ENCODE measurements around the gene LGALS4. TPM values are rescaled to one million over a fixed set of nuclear protein-coding genes. Genes with fewer than 3 reads are reported as not detected.
"Not testable (repeated sequence)": the region's sequence is repeated elsewhere in the genome, so short reads cannot be mapped to it uniquely, and the experiment has no call there.

Gene LGALS4, protein sequence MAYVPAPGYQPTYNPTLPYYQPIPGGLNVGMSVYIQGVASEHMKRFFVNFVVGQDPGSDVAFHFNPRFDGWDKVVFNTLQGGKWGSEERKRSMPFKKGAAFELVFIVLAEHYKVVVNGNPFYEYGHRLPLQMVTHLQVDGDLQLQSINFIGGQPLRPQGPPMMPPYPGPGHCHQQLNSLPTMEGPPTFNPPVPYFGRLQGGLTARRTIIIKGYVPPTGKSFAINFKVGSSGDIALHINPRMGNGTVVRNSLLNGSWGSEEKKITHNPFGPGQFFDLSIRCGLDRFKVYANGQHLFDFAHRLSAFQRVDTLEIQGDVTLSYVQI
- total RNA-seq (2014; rRNA removed; shearing (Covaris generic)), result 959 and 1,005 TPM in 2 replicates

DNA sequence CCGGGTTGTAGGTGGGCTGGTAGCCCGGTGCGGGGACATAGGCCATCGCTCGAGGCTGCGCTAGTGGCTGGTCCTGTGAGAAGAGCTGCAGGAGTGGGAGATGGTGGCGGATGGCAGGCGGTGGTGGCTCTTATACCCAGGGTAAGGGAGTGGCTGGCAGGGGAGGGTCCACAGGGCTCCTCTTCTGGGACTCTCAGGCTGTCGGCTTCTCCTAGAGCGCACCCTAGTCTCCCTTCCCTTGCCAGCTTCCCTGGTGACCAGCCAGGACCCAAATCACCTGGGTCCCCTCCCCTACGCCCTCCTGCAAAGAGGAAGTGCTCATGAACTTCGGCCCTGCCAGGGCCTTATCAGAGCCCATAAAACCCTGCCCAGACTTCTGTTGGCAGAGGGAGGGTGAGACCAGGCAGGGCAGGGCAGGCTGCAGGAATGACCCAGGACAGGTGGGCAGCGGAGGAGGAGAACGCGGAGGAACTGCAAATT is at the start of gene LGALS4:
TSS of gene LGALS4 (minus strand) at position 105 of the 480 bp plus-strand sequence. CDS start at position 46, 59 bp downstream.
- peak; percentile 99 for DNase-seq (ENCODE audit: low spot score)

DNA sequence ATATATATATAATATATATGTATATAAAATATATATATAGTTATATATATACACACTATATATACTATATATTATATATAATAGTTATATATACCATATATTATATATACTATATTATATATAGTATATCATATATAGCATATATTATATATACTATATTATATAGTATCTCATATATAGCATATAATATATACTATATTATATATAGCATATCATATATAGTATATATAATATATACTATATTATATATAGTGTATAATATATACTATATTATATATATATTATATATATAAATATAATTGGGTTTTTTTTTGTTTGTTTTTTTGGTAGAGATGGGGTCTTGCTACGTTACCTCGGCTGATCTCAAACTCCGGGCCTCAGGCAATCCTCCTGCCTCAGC is 48.6 kb upstream of the LGALS4 start:
- DNase-seq (ENCODE audit: low spot score), result no peak

DNA sequence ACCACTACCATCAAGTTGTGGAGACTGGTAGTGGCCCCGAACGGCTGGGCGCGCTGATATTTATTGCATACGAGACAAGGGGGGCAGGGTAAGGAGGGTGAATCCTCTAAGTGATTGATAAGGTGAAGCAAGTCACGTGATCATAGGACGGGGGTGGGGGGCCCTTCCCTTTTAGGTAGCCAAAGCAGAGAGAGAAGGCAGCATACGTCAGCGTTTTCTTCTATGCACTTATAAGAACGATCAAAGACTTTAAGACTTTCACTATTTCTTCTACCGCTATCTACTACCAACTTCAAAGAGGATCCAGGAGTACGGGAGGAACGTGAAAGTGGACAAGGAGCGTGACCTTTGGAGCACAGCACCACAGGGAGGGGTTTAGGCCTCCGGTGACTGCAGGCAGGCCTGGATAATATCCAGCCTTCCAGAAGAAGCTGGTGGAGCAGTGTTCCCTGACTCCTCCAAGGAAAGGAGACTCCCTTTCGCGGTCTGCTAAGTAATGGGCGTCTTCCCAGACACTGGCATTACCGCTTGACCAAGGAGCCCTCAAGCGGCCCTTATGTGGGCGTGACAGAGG is 47.0 kb upstream of the LGALS4 start:
- not testable (repeated sequence) for DNase-seq (ENCODE audit: low spot score)

DNA sequence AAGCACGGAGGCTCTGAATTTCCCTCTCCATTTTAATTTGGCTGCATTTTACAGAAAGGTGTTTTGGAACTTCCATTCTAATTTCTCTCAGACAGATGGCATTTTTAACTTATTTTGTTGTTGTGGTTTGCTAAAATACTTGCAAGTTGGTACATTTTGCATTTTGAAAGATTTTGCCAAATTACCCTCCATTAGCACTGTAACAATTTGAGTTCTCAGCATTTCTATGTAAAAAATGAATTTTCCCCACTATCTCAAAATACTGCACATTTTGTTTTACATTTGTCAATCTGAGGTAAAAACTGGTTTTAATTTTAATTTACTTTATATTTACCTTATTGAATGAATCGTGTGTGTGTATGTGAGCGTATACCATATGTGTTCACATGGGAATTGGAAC is 44.1 kb upstream of the LGALS4 start:
- DNase-seq (ENCODE audit: low spot score), result no peak

DNA sequence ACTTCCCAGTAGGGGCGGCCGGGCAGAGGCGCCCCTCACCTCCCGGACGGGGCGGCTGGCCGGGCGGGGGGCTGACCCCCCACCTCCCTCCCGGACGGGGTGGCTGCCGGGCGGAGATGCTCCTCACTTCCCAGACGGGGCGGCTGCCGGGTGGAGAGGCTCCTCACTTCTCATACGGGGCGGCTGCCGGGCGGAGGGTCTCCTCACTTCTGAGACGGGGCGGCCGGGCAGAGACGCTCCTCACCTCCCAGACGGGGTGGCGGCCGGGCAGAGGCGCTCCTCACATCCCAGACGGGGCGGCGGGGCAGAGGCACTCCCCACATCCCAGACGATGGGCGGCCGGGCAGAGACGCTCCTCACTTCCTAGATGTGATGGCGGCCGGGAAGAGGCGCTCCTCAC is 43.0 kb upstream of the LGALS4 start:
- not testable (repeated sequence) for DNase-seq (ENCODE audit: low spot score)

DNA sequence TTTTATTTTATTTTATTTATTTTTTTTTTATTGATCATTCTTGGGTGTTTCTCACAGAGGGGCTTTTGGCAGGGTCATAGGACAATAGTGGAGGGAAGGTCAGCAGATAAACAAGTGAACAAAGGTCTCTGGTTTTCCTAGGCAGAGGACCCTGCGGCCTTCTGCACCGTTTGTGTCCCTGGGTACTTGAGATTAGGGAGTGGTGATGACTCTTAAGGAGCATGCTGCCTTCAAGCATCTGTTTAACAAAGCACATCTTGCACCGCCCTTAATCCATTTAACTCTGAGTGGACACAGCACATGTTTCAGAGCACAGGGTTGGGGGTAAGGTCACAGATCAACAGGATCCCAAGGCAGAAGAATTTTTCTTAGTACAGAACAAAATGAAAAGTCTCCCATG is 42.2 kb upstream of the LGALS4 start:
- DNase-seq (ENCODE audit: low spot score), result not testable (repeated sequence)

DNA sequence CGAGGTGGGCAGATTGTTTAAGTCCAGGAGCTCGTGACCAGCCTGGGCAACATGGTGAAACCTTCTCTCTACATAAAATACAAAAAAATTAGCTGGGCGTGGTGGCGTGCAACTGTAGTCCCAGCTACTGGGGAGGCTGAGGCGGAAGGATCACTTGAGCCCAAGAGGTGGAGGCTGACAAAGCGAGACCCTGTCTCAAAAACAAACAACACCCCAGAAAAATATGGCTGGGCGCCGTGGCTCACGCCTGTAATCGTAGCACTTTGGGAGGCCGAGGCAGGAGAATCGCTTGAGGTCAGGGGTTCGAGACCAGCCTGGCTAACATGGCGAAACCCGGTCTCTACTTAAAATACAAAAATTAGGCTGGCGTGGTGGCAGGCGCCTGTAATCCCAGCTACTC is 40.5 kb upstream of the LGALS4 start:
- no peak for DNase-seq (ENCODE audit: low spot score)

DNA sequence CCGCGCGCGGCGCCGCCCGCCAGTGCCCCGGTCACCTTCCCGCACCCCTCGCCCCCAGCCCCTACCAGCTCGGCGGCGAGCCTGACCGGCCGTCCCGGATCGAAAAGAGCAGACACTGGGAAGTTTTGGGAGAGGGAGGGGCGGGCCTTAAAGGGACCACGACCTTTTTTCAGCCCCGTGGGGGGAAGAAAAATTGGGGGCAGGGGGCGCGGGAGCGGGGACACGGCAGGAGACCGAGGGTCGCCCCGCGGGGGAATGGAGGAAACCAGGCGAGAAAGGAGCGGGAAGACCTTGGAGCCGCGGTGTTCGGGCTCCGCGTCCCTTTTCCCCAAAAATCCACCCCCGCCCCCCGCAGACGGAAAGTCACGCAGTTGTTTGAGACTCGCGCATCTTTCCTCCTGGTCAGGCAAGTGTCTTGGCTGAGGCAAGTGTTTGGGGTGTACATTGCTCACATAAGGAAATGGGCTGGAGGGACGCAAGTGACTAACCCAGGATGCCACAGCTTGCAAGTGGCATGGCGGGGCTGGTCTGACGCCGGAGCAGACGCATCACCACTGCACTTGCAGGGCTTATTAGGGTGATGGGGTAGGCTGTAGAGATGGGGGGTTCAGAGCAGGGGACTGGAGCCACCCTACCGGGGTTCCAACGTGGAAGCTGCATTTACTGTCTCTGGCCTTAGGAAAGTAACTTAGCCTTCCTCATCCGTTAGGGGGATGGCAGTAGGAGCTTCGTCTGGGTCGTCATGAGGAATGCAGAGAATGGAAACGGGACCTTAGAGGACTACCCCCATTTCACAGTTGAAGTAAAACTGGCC is 39.7 kb upstream of the LGALS4 start:
- peak; percentile 81 for DNase-seq (ENCODE audit: low spot score)

DNA sequence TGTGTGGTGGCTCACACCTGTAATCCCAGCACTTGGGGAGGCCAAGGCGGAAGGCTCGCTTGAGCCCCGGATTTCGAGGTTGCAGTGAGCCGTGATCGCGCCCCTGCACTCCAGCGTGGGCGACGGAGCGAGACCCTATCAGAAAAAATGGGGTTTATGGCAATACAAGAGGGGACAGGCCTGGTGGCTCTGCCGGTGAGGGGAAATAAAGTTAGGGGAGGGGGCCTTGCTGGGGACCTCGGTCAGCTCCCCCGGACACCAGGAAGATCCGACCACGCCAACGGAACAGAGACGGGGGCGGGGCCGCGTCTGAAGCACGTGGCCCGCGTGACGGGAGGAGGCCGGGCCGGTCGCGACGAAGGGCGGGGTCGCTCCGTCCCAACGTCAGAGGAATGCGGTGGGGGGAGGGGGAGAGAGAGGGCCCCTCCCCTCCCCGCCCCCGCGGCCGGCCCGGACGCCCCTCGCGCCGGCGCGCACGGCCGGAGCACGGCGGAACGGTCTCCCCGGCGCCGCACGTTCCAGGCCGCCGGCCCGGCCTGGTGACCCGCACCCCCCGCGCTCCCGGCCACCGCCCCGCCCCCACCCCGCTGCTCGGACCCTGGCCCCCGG is 39.0 kb upstream of the LGALS4 start:
- peak; percentile 97 for DNase-seq (ENCODE audit: low spot score)

DNA sequence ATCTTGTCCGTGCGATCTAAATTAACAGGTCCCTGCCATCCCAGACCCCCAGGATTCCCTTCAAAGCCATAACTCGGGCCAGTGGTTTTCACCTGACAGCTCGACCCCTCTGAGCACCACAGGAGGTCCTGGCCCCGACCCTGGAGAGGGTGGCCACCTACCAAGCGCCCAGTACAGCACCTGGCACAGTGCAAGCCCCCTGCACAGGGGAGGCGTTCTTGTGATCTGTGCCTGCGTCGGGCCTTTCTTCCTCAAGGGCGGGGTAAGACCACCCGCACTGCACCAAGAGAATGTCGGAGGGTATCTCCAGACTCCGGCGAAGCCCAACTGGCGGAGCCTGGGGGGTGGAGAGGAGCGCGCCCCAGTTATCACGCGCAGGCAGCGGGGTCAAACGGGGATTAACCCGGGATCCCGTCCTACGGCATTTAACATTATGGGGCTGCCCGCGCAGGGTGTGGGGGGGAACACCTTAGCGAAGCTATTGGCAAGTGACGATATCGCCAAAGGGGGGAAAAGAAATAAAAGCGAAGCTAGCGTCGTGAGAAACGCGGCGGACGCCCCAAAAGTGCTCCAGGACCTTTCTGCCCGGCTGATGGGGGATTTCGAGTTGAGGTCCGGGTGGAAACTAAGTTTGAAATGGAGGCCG is 38.4 kb upstream of the LGALS4 start:
- DNase-seq (ENCODE audit: low spot score), result no peak

DNA sequence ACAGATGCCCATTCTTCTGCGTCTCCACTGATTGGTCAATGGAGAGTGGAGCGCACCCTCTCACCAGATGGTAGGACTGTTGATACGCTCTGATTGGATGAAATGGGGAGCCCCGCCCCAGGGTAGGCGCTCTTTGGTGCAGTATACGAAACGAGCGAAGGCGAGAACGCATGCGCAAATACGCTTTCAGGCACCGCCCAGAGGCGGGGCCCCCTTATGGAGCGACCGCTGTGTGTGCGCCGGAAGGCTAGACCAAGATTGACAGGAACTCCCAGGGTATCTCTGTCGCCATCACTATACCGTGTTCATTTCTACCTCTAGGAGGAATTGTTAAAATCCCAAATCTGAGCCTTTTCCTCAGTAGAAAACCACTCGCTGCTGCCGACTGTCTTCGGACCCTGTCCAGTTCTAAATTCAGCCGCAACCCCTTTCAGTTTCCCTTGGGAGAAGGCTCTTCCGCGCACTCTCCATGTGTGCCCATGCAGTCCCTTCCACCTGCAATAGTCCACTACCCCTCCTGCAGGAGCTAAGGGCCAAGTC is 37.8 kb upstream of the LGALS4 start:
- peak; percentile 100 for DNase-seq (ENCODE audit: low spot score)

DNA sequence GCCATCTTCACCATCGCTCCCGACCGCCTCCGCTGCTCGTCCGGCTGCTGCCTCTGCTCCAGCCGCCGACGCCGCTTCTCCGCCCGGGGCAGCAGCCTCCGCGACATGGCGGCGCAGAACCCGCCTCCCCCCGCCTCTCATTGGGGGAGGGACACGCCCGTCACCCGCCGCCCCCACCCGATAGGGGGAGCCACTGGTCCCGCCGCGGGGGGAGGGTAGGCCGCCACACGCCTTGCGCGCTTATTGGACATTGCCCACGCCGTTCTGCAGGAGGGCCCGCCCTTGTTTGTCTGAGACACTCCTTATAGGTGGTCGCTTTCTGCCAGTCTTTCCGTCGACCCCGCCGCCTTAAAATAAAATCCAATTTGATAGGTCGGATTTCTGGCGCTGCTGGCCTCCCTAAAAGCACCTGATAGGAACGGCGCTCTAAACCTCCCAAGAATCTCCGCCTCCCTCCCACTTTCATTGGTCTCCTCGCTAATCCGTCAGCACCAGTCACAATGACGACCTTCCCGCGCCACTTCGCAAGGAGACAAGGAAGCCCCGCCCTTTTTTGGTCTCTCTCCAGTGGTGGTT is 37.2 kb upstream of the LGALS4 start, which contains the start of gene HNRNPL:
TSS of gene HNRNPL (minus strand) at position 127 of the 576 bp plus-strand sequence. CDS start at position 107, 20 bp downstream.
- DNase-seq (ENCODE audit: low spot score), result peak; percentile 100

DNA sequence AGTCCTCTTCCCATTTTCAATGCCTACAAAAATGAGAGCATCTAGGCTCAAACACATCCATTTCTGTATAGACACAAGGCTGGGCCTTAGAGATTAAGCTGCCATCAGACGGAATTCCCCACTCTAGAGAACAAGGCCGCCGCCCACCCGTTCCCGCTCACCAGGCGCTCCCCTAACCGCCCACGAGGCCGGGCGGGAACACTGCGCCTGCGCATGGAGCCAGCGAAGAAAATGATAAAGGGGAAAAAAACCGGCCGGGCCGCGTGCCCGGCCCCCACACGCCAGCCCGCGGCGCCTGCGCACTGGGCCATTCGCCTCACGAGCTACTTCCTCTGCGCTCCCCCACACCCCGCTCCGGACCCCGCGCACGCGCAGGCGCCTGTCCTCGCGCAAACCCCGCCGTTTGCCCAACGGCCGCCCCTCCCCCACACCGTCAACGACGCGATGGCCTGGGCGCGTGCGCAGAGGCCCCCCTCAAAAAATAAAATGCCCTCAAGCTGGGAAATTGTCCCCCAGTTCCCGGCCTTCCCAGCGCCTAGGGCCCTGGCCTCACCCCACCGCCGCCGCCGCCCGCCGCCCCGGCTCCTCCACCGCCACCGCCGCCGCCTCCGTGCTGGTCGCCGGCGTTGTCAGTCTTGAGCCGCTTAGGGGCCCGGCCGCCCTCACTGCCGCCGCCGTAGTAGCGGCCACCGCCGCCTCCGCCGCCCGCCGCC is 36.6 kb upstream of the LGALS4 start:
- DNase-seq (ENCODE audit: low spot score), result peak; percentile 100

DNA sequence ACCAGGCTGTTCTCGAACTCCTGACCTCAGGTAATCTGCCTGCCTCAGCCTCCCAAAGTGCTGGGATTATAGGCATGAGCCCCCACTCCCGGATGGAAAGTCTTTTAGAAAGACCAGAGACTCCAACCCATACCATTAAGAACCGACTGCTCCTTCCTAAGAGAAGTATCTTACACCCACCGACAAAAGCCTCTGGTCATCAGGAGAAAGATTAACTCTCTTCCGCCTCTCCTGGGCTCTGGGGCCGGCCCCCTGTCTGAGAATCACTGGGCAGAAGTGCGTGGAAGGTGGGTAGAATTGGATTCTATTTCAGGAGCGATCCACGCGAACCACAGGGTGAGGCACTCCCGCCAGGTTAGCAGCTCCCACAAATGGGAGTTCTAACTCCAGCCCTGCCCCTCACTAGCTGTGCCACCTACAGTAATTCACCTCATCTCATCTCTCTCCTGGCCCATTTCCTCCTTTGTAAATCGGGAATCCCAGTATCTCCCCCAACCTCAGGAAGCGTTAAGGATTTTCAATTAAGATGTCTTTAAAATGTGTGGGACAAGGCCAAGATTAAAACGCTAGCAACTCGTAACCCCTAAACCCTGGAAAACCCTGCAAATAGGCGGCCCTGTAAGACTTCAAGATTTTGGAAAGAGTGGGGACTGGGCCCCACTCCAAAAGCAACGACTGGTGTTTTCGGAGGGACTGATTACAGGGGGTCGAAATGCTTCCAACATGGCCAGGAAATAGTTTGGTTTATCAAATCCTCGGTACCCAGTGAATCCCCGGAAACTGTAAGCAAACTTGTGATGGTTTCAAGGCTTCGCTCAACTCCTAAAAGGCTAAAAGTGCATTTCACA is 35.8 kb upstream of the LGALS4 start:
- DNase-seq (ENCODE audit: low spot score), result peak; percentile 42

DNA sequence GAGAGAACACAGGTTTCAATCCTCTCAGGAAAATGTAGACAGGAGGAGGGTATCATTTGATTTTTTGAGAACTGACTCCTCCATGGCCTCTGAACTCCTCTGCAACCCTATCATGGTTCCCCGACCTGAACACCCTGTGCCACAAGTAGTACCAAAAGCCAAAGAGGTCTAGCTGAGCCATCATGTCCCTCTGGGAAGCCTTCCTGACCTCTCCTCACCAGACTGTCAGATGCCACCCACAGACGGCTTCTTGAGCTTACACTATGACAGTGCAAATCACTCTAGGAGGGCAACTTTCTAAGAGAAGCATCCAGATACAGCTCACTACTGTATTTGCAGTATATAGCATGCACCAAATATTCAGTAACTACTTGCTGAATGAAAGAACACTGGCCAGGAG is 33.4 kb upstream of the LGALS4 start:
- no peak for DNase-seq (ENCODE audit: low spot score)

DNA sequence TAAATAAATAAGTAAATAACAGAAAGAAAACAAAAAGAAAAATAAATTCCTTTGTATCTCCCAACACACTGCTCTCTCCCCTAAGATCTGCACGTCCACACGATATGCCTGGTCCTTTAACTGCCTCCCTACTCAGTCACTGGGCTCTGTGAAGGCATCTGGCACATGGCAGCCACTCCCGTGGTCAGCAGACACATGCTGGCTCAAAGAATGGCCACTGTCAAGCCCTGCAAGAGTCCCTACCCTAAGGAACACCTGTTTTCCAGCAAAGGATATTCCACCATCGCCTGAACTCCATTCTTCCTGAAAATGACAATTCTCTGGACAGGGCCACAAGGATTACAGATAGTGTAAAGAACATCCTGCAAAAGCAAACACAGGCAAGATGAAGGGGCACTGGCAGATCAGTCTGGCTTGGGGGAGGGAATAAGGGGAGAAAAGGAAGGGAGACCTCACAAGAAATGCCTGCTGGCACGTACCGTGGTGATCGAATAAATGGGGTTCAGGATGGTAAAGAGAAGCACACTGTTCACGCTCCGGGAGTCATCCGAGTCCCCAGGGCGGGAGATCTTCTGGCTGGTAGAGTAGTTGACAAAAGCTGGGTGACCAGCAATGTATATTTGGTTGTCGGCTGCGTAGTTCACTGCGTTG is 32.8 kb upstream of the LGALS4 start:
- no peak for DNase-seq (ENCODE audit: low spot score)

DNA sequence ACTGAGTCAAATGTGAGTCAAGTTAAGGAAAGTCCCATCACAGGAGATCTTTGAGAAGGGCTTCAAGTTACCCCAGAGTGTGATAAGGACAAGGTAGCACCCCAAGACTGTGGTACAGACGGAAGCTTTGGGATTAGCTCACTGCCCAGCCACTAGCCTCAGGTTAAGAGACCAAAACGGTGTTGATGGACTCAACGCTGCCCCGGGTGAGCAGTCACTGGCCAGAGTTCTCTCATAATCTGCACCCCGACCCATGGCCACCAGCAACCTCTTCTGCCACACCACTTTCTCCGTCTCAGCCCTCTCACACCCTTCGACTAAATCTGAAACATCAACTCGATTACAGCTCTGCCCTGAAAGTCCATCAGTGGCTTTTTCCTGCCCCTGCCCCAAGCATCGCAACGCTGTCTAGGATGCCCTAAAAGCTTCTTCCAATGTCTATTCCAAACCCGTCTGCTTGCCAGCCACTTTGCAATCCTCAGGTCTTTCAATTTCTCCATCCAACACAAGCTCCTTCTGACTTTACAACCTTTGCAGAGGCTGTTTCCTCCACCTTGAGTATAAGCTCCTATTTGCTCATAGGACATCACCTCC is 31.4 kb upstream of the LGALS4 start:
- no peak for DNase-seq (ENCODE audit: low spot score)

DNA sequence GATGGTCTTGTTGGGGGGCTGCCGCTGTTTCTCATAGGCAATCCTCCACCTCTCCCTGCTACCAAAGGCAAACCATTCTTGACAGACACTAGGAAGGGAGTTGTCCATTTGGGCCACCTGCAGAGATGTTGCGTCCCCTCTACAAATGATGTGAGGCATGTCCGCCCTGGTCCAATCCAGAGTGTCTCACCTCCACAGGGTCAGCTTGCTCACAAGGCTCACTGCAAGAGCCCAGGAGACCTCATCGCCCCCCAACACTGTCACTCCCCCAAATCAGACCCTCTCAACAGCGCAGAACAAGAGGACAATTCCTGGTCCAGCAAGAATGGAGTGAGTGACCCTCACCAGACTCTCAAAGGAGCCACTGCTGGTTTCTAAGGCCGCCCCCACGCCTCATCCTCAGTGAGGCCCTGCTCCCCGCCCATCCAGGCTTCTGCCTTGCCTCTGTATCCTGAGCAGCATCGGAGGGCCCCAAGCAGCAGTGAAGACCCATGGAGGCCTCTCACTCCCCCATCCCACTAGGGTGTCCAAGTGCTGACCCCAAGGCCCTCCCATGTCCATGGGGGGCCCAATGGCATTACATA is 30.5 kb upstream of the LGALS4 start:
- DNase-seq (ENCODE audit: low spot score), result no peak

All from HT-29 (cell line).